Measurements from ENCODE around the gene KIF16B. TPM values are rescaled to one million over a fixed set of nuclear protein-coding genes. Genes with fewer than 3 reads are reported as not detected.

KIF16B gene
- total RNA-seq, 6 experiments from 2014 or later, result 8.4 to 15.9 (median 11.7) TPM

DNA sequence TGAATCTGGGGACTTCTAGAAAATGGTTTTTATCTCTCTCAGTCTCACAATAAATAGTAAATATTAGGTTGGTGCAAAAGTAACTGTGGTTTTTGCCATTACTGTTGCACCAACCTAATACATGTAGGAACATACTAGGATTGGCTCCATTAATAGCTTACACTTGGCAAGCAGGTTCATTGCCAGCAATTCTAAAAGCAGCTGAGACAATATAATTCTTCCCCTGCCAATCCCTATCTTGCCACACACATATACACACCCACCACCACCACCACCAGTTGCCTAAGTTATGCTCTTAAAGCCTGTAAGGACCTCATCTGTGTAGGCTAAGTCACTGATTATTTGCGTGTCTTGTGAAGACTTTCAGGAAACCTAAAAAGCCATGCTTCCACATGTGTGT is 145.1 kb downstream of the KIF16B start:
- Histone ChIP-seq H3K27ac (no peak overlapping the region), H3K9me3 (no peaks in the 10 kb centered on the region), H3K4me1 (no peaks in the 10 kb centered on the region), H3K36me3 (peaks cover 0 to 17% (median 0%) of the 10 kb centered on the region in 4 donors), H3K4me3 (no peak overlapping the region), H3K27me3 (no peaks in the 10 kb centered on the region)
- no peak for DNase-seq
- 70% methylated on average over 1 of the region's 1 CpG for WGBS (ENCODE audit: insufficient coverage, low coverage, low lambda C conversion rate, missing lambda C conversion rate)
- TF ChIP-seq, protein P1, sequence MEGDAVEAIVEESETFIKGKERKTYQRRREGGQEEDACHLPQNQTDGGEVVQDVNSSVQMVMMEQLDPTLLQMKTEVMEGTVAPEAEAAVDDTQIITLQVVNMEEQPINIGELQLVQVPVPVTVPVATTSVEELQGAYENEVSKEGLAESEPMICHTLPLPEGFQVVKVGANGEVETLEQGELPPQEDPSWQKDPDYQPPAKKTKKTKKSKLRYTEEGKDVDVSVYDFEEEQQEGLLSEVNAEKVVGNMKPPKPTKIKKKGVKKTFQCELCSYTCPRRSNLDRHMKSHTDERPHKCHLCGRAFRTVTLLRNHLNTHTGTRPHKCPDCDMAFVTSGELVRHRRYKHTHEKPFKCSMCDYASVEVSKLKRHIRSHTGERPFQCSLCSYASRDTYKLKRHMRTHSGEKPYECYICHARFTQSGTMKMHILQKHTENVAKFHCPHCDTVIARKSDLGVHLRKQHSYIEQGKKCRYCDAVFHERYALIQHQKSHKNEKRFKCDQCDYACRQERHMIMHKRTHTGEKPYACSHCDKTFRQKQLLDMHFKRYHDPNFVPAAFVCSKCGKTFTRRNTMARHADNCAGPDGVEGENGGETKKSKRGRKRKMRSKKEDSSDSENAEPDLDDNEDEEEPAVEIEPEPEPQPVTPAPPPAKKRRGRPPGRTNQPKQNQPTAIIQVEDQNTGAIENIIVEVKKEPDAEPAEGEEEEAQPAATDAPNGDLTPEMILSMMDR (IDR thresholded peaks at IDR 0.05), result no peak
- TF ChIP-seq POLR2A (IDR thresholded peaks at IDR 0.05), result no peak
- intact Hi-C loops (cut with DNase I), result no loop called here
- no peak for ATAC-seq

GRCh38 chr20:16427571-16427970 is 145.7 kb downstream of the KIF16B start:
- no peak for ATAC-seq
- no peaks in the 10 kb centered on the region for H3K9me3 ChIP-seq
- 100% methylated on average over 1 of the region's 2 CpGs for WGBS (ENCODE audit: insufficient coverage, low coverage, low lambda C conversion rate, missing lambda C conversion rate)
- TF ChIP-seq, protein P1 (IDR thresholded peaks at IDR 0.05), result no peak
- H3K4me3 ChIP-seq, result no peak overlapping the region
- DNase-seq, result no peak
- intact Hi-C loops (cut with DNase I), result no loop called here
- no peaks in the 10 kb centered on the region for H3K27me3 ChIP-seq
- no peaks in the 10 kb centered on the region for H3K4me1 ChIP-seq
- no peak overlapping the region for H3K27ac ChIP-seq
- peaks cover 0 to 17% (median 0%) of the 10 kb centered on the region in 4 donors for H3K36me3 ChIP-seq

DNA sequence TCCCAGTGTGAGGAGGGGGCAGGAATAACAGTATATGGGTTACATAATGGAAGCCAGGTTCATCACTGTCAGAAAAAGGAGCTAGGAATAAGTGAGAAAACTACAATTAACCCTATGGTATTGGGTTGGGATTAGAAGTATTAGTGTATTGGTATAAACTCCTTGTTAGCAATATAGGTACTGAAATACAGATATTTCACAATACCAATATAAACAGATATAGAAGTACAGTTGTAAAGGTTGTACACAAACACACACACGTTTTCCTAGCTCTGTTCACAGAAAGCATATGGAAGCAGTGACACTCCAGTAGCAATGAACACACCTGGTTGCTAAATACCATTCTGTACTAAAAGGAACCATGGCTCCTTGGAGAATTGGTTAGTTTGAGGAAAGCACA is 148.5 kb downstream of the KIF16B start:
- Histone ChIP-seq H3K27me3 (no peaks in the 10 kb centered on the region), H3K36me3 (peaks cover 0 to 17% (median 0%) of the 10 kb centered on the region in 4 donors), H3K27ac (no peak overlapping the region), H3K4me3 (no peak overlapping the region), H3K4me1 (no peaks in the 10 kb centered on the region), H3K9me3 (no peaks in the 10 kb centered on the region)
- WGBS (ENCODE audit: insufficient coverage, low coverage, low lambda C conversion rate, missing lambda C conversion rate), result 71% methylated on average over 1 of the region's 1 CpG
- DNase-seq (no peak), ATAC-seq (no peak)
- intact Hi-C loops (cut with DNase I), result no loop called here
- TF ChIP-seq POLR2A (IDR thresholded peaks at IDR 0.05), result no peak
- TF ChIP-seq, protein P1 (IDR thresholded peaks at IDR 0.05), result no peak

DNA sequence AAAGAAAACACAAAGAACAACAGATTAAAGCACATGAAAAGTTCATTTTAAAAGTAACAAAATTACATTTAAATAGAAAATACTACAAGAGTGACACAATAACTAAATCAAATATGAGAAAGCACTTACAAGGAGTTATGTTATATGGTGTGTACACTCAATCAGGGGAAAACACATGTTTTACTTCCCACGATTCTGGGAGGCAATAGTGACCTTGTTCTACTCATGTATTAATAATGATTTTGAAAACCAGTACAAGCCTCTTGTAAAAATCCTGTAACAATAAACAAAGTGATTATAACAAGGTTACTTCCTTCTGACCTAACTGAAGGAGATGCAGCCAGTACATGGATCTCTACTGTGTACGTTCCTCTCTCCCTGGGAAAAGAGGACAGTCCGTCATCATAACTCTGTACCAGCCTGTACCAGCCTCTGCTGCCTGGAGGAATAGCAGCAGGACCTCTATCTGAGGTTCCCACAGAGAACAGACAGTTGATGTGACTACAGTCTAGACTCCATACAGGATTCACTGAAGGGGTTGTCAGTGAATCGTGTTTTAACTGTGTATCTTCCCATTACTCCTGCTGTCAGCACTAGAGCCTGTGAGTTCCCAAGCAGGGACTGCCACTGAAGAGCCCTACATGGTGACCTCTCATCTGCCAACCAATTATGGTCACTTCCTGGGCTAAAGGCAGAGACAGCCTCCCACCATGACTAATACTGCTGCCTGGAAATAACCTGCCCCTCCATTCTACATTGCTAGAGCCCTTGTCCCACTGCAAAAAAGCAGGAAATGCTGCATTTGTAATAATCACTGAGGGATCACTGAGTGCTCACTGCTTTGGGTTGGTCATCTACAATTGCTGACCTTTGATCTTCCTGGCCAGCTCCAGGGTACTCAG is 149.7 kb downstream of the KIF16B start:
- DNase-seq, result no peak
- Histone ChIP-seq H3K27me3 (no peaks in the 10 kb centered on the region), H3K27ac (no peak overlapping the region), H3K4me1 (no peaks in the 10 kb centered on the region), H3K4me3 (no peak overlapping the region), H3K36me3 (peaks cover 0 to 19% (median 0%) of the 10 kb centered on the region in 4 donors), H3K9me3 (no peaks in the 10 kb centered on the region)
- no peak for TF ChIP-seq POLR2A (IDR thresholded peaks at IDR 0.05)
- TF ChIP-seq, protein P1 (IDR thresholded peaks at IDR 0.05), result no peak
- intact Hi-C loops (cut with DNase I), result no loop called here
- WGBS (ENCODE audit: insufficient coverage, low coverage, low lambda C conversion rate, missing lambda C conversion rate), result 100% methylated on average over 2 of the region's 4 CpGs
- ATAC-seq, result no peak
